ENCODE data around the gene UBN1. TPM values are rescaled to one million over a fixed set of nuclear protein-coding genes. Genes with fewer than 3 reads are reported as not detected.

The UBN1 gene
- total RNA-seq, 1 donor from 2014 or later = 45.3 TPM

- no peak overlapping the region for H3K4me3 ChIP-seq (ENCODE audit: insufficient read depth, low read depth, low read length)
- H2AFZ ChIP-seq (ENCODE audit: low read depth, low read length) = no peak overlapping the region
- no peaks in the 10 kb centered on the region for H3K79me2 ChIP-seq (ENCODE audit: insufficient read depth, low read length)
- TF ChIP-seq CTCF (IDR thresholded peaks at IDR 0.05; ENCODE audit: insufficient read depth, low read depth, low read length) = no peak
- TF ChIP-seq EZH2 (IDR thresholded peaks at IDR 0.05; ENCODE audit: insufficient read depth, low read length) = no peak
- Mint-ChIP-seq H3K9me3 (ENCODE audit: unreplicated experiment) (peaks cover 1% of the 10 kb centered on the region), H3K4me3 (ENCODE audit: unreplicated experiment) (no peak overlapping the region), H3K36me3 (ENCODE audit: low read depth, unreplicated experiment) (no peaks in the 10 kb centered on the region), H3K27me3 (ENCODE audit: low read depth, unreplicated experiment) (peaks cover 14% of the 10 kb centered on the region), H3K4me1 (ENCODE audit: low read depth, unreplicated experiment) (no peaks in the 10 kb centered on the region), H3K27ac (ENCODE audit: unreplicated experiment) (no peak overlapping the region)
- DNase-seq (ENCODE audit: low read depth) (no peak), FAIRE-seq (no peak)
- peaks cover 14% of the 10 kb centered on the region for H3K27me3 ChIP-seq (ENCODE audit: insufficient read depth, low read length)
- no peaks in the 10 kb centered on the region for H4K20me1 ChIP-seq (ENCODE audit: insufficient read depth, low read length)
- H3K27ac ChIP-seq (ENCODE audit: low read depth, low read length) = no peak overlapping the region
- H3K4me1 ChIP-seq (ENCODE audit: insufficient read depth, low read length) = no peaks in the 10 kb centered on the region
- H3K9me3 ChIP-seq (ENCODE audit: insufficient read depth, low read depth, low read length) = no peaks in the 10 kb centered on the region
- no peak overlapping the region for H3K4me2 ChIP-seq (ENCODE audit: low read length)
- H3K36me3 ChIP-seq (ENCODE audit: insufficient read depth, low read length) = no peaks in the 10 kb centered on the region
- H3K9ac ChIP-seq (ENCODE audit: low read length) = no peak overlapping the region
These were observed 57.0 kb downstream of the UBN1 start for GRCh38 chr16:4904108-4904941.

GRCh38 chr16:4904942-4905615 is 57.8 kb downstream of the UBN1 start:
- no peaks in the 10 kb centered on the region for H3K4me1 ChIP-seq (ENCODE audit: insufficient read depth, low read length)
- no peaks in the 10 kb centered on the region for H4K20me1 ChIP-seq (ENCODE audit: insufficient read depth, low read length)
- H3K9ac ChIP-seq (ENCODE audit: low read length) = no peak overlapping the region
- H3K27me3 ChIP-seq (ENCODE audit: insufficient read depth, low read length) = peaks cover 14% of the 10 kb centered on the region
- Mint-ChIP-seq H3K9me3 (ENCODE audit: unreplicated experiment) (no peaks in the 10 kb centered on the region), H3K27ac (ENCODE audit: unreplicated experiment) (no peak overlapping the region), H3K27me3 (ENCODE audit: low read depth, unreplicated experiment) (peaks cover 10% of the 10 kb centered on the region), H3K36me3 (ENCODE audit: low read depth, unreplicated experiment) (no peaks in the 10 kb centered on the region), H3K4me1 (ENCODE audit: low read depth, unreplicated experiment) (no peaks in the 10 kb centered on the region), H3K4me3 (ENCODE audit: unreplicated experiment) (no peak overlapping the region)
- no peak for DNase-seq (ENCODE audit: low read depth)
- H3K27ac ChIP-seq (ENCODE audit: low read depth, low read length) = no peak overlapping the region
- H2AFZ ChIP-seq (ENCODE audit: low read depth, low read length) = no peak overlapping the region
- H3K36me3 ChIP-seq (ENCODE audit: insufficient read depth, low read length) = no peaks in the 10 kb centered on the region
- FAIRE-seq = no peak
- no peaks in the 10 kb centered on the region for H3K9me3 ChIP-seq (ENCODE audit: insufficient read depth, low read depth, low read length)
- H3K4me3 ChIP-seq (ENCODE audit: insufficient read depth, low read depth, low read length) = no peak overlapping the region
- TF ChIP-seq EZH2 (IDR thresholded peaks at IDR 0.05; ENCODE audit: insufficient read depth, low read length) = no peak
- TF ChIP-seq CTCF (IDR thresholded peaks at IDR 0.05; ENCODE audit: insufficient read depth, low read depth, low read length) = no peak
- no peaks in the 10 kb centered on the region for H3K79me2 ChIP-seq (ENCODE audit: insufficient read depth, low read length)
- H3K4me2 ChIP-seq (ENCODE audit: low read length) = no peak overlapping the region
